HCT116 (cell line): ENCODE measurements around the gene SVEP1. TPM values are rescaled to one million over a fixed set of nuclear protein-coding genes. Genes with fewer than 3 reads are reported as not detected.

Source experiments
- ATAC-seq: fragments of 200-7000 bp; cut with Tn5 transposase; 2 replicates; pipeline ENCODE4 v1.9.1; 2020; ENCODE audit warnings: mild to moderate bottlenecking, moderate library complexity
- BruUV-seq: library from RNA; stranded (reverse); fragments of 400-500 nt; replicated peaks from 2 replicates; lab custom pipeline; 2021; lab: Mats Ljungman, UMichigan
- CTCF ChIA-PET: fragments of 300-600 bp; sonication (Branson Sonifier 250); formaldehyde crosslinking; loops from one replicate; lab custom pipeline; 2021; ENCODE audit warnings: antibody characterized with exemption; lab: Charles Lee
- POLR2A ChIA-PET: fragments of 300-600, 350-600 bp; sonication (Branson Sonifier 250); formaldehyde crosslinking; loops from one replicate; lab custom pipeline; 2021; ENCODE audit warnings: antibody characterized with exemption; lab: Charles Lee
- RAD21 ChIA-PET, 2 experiments: fragments of 300-600 bp; sonication (Branson Sonifier 250); formaldehyde crosslinking; loops; one replicate each; lab custom pipeline; 2023; ENCODE audit warnings: low total read pairs in 2 of 2; ENCODE audit not compliant: uncharacterized antibody in 2 of 2, unreplicated experiment in 2 of 2, low non-redundant PET in 1 of 2; lab: Charles Lee
- DNase-seq: peaks from one replicate; pipeline ENCODE4 v3.0.0-alpha.2; 2010; ENCODE audit warnings: low read depth, low spot score
- H2AFZ ChIP-seq: fragments of 200-600 bp; shearing (Covaris generic), sonication (generic); 2 replicates; pipeline ENCODE4 v1.6.1; 2017; ENCODE audit warnings: low read depth, mixed run types, mixed read lengths, antibody characterized with exemption, low read length; ENCODE audit not compliant: poor library complexity, severe bottlenecking
- H3K27ac ChIP-seq: 2 replicates; pipeline ENCODE4 v1.5.1; 2012; ENCODE audit warnings: low read depth, low read length
- H3K27me3 ChIP-seq: fragments of 200-600 bp; sonication (generic); 2 replicates; pipeline ENCODE4 v1.6.1; 2016; ENCODE audit warnings: mixed run types, low read length, mixed read lengths; ENCODE audit not compliant: insufficient read depth
- H3K36me3 ChIP-seq, 2 experiments: fragments of 200-500 bp in 1 of 2; fragments of 200-600 bp in 1 of 2; sonication (Bioruptor generic) in 1 of 2; sonication (generic) in 1 of 2; 2 replicates each; pipeline versions ENCODE4 v1.5.1 to v1.6.1; 2014 to 2016; ENCODE audit warnings: low read length in 2 of 2, inconsistent platforms in 1 of 2, mixed read lengths in 1 of 2, mixed run types in 1 of 2; ENCODE audit not compliant: insufficient read depth in 2 of 2, control insufficient read depth in 1 of 2
- H3K4me1 ChIP-seq, 2 experiments: fragments of 200-600 bp in 1 of 2; sonication (generic) in 1 of 2; 2 replicates each; pipeline versions ENCODE4 v1.5.1 to v1.6.1; 2012 to 2017; ENCODE audit warnings: low read length in 2 of 2, inconsistent platforms in 1 of 2, mild to moderate bottlenecking in 1 of 2, mixed read lengths in 1 of 2, mixed run types in 1 of 2, moderate library complexity in 1 of 2; ENCODE audit not compliant: insufficient read depth in 2 of 2, control insufficient read depth in 1 of 2
- H3K4me2 ChIP-seq: fragments of 200-600 bp; sonication (generic); 2 replicates; pipeline ENCODE4 v1.6.1; 2017; ENCODE audit warnings: mixed run types, low read length, mixed read lengths
- H3K4me3 ChIP-seq, 2 experiments: fragments of 200-600 bp in 1 of 2; sonication (generic) in 1 of 2; replicated peaks in 1 of 2; 2 replicates each; pipeline ENCODE4 v1.5.1; 2011 to 2016; ENCODE audit warnings: low read length in 2 of 2, control low read depth in 1 of 2, low read depth in 1 of 2, mild to moderate bottlenecking in 1 of 2, mixed read lengths in 1 of 2, mixed run types in 1 of 2
- H3K79me2 ChIP-seq: fragments of 200-600 bp; sonication (generic); 2 replicates; pipeline ENCODE4 v1.6.1; 2017; ENCODE audit warnings: mild to moderate bottlenecking, mixed run types, low read length, moderate library complexity, mixed read lengths; ENCODE audit not compliant: insufficient read depth
- H3K9ac ChIP-seq: fragments of 200-600 bp; sonication (generic); 2 replicates; pipeline ENCODE4 v1.6.1; 2016; ENCODE audit warnings: low read length, mixed read lengths
- H3K9me2 ChIP-seq: fragments of 200-600 bp; sonication (generic), shearing (Covaris generic); 2 replicates; pipeline ENCODE4 v1.6.1; 2017; ENCODE audit warnings: mixed run types, mild to moderate bottlenecking, moderate library complexity; ENCODE audit not compliant: insufficient read depth
- H3K9me3 ChIP-seq, 2 experiments: fragments of 200-500 bp in 1 of 2; fragments of 200-600 bp in 1 of 2; sonication (Bioruptor generic) in 1 of 2; sonication (generic) in 1 of 2; 2 replicates each; pipeline ENCODE4 v1.6.1; 2014 to 2017; ENCODE audit warnings: low read length in 2 of 2, mixed read lengths in 2 of 2, inconsistent platforms in 1 of 2, low read depth in 1 of 2, mild to moderate bottlenecking in 1 of 2, mixed run types in 1 of 2, moderate library complexity in 1 of 2; ENCODE audit not compliant: control insufficient read depth in 1 of 2, insufficient read depth in 1 of 2
- H4K20me1 ChIP-seq: fragments of 200-600 bp; sonication (generic), shearing (Covaris generic); 2 replicates; pipeline ENCODE4 v1.6.1; 2017; ENCODE audit warnings: mixed run types, mild to moderate bottlenecking, moderate library complexity; ENCODE audit not compliant: insufficient read depth
- ATF3 ChIP-seq: IDR thresholded peaks from 2 replicates; pipeline ENCODE4 v1.6.1; 2012
- CBX3 ChIP-seq: IDR thresholded peaks from 2 replicates; pipeline ENCODE4 v1.6.1; 2012; ENCODE audit warnings: low read depth
- CEBPB ChIP-seq: IDR thresholded peaks from 2 replicates; pipeline ENCODE4 v1.6.1; 2012; ENCODE audit warnings: low read depth
- CTCF ChIP-seq, 3 experiments: fragments of 200-600 bp in 1 of 3; sonication (generic) in 1 of 3; IDR thresholded peaks in 2 of 3; conservative IDR thresholded peaks in 1 of 3; 2 replicates each; pipeline ENCODE4 v1.5.1; 2012 to 2017; ENCODE audit warnings: low read depth in 2 of 3, low read length in 2 of 3, antibody characterized with exemption in 1 of 3, borderline replicate concordance in 1 of 3, control low read depth in 1 of 3, mild to moderate bottlenecking in 1 of 3, mixed read lengths in 1 of 3, mixed run types in 1 of 3, moderate library complexity in 1 of 3; ENCODE audit not compliant: insufficient read depth in 1 of 3
- EGR1 ChIP-seq: IDR thresholded peaks from 2 replicates; pipeline ENCODE4 v1.6.1; 2012; ENCODE audit warnings: low read depth
- ELF1 ChIP-seq: IDR thresholded peaks from 2 replicates; pipeline ENCODE4 v1.6.1; 2012; ENCODE audit warnings: low read depth, borderline replicate concordance
- EZH2phosphoT487 ChIP-seq: fragments of 200-600 bp; IDR thresholded peaks from 2 replicates; pipeline ENCODE4 v1.6.1; 2018; ENCODE audit warnings: antibody characterized with exemption, borderline replicate concordance
- FOSL1 ChIP-seq: IDR thresholded peaks from 2 replicates; pipeline ENCODE4 v1.6.1; 2012; ENCODE audit warnings: low read depth
- JUND ChIP-seq: IDR thresholded peaks from 2 replicates; pipeline ENCODE4 v1.6.1; 2012
- MAX ChIP-seq: IDR thresholded peaks from 2 replicates; pipeline ENCODE4 v1.6.1; 2012
- POLR2AphosphoS5 ChIP-seq: IDR thresholded peaks from 2 replicates; pipeline ENCODE4 v1.6.1; 2011; ENCODE audit warnings: mild to moderate bottlenecking, low read depth, low read length, moderate library complexity
- RAD21 ChIP-seq: IDR thresholded peaks from 2 replicates; pipeline ENCODE4 v1.6.1; 2012; ENCODE audit warnings: low read depth, mild to moderate bottlenecking
- REST ChIP-seq: IDR thresholded peaks from 2 replicates; pipeline ENCODE4 v1.6.1; 2012; ENCODE audit warnings: low read depth
- SIN3A ChIP-seq: IDR thresholded peaks from 2 replicates; pipeline ENCODE4 v1.6.1; 2012; ENCODE audit warnings: low read depth
- SRF ChIP-seq: IDR thresholded peaks from 2 replicates; pipeline ENCODE4 v1.6.1; 2012; ENCODE audit warnings: low read depth
- TCF7L2 ChIP-seq: IDR thresholded peaks from 2 replicates; pipeline ENCODE4 v1.7.0; 2011; ENCODE audit warnings: borderline replicate concordance, inconsistent platforms; ENCODE audit not compliant: insufficient read depth, insufficient read length; ENCODE audit errors: extremely low read depth
- ZBTB33 ChIP-seq: IDR thresholded peaks from 2 replicates; pipeline ENCODE4 v1.6.1; 2011; ENCODE audit warnings: mild to moderate bottlenecking, low read length, moderate library complexity; ENCODE audit not compliant: insufficient replicate concordance; ENCODE audit errors: extremely low read depth
- ZNF274 ChIP-seq: fragments of 200-500 bp; sonication (Bioruptor generic); IDR thresholded peaks from 2 replicates; pipeline ENCODE4 v1.6.1; 2014; ENCODE audit warnings: mild to moderate bottlenecking, low read depth, low read length, inconsistent platforms
- intact Hi-C: fragments of 100-400 bp; cut with micrococcal nuclease; formaldehyde crosslinking; loops from 2 replicates; pipeline ENCODE4 v1.10.0; 2022
- total RNA-seq: library from RNA; stranded (reverse); gene quantifications from one replicate; pipeline ENCODE4 v1.2.1, GENCODE V29; 2021; ENCODE audit not compliant: unreplicated experiment

The SVEP1 gene
- total RNA-seq, 1 experiment from 2014 or later, result 0.15 TPM

- TF ChIP-seq ZBTB33 (no peak), SRF (no peak)
These were observed 251.8 kb downstream of the SVEP1 start (continued) for GRCh38 chr9:110327716-110328115.

- no peak for ATAC-seq
- Histone ChIP-seq H3K79me2 (no peaks in the 10 kb centered on the region), H3K4me2 (no peak overlapping the region), H4K20me1 (no peaks in the 10 kb centered on the region), H3K9me3 (no peaks in the 10 kb centered on the region), H3K4me3 (no peak overlapping the region), H3K27ac (no peak overlapping the region), H2AFZ (no peak overlapping the region), H3K9me2 (no peaks in the 10 kb centered on the region), H3K27me3 (no peaks in the 10 kb centered on the region), H3K9ac (no peak overlapping the region), H3K36me3 (no peaks in the 10 kb centered on the region), H3K4me1 (no peaks in the 10 kb centered on the region)
- DNase-seq, result no peak
- POLR2A ChIA-PET, result no interaction called here
- TF ChIP-seq ELF1 (no peak), FOSL1 (no peak), ZNF274 (no peak), EGR1 (no peak), CTCF (IDR thresholded peaks at IDR 0.05 in 2 of 3, conservative IDR thresholded peaks at IDR 0.05 in 1 of 3; ENCODE audit: borderline replicate concordance in 1 of 3, insufficient read depth in 1 of 3, low read depth in 2 of 3, low read length in 2 of 3) (no peak), JUND (no peak), REST (no peak), RAD21 (no peak), TCF7L2 (no peak), CBX3 (no peak), SIN3A (no peak), ATF3 (no peak), EZH2phosphoT487 (no peak), POLR2AphosphoS5 (no peak), SRF (no peak), MAX (no peak), CEBPB (no peak)
- intact Hi-C loops, result no loop called here
- no TSS peak for BruUV-seq
- CTCF ChIA-PET, result no interaction called here
- RAD21 ChIA-PET, result no interaction called here
These were observed 255.7 kb downstream of the SVEP1 start for GRCh38 chr9:110323818-110324217.
